Renal cortical epithelial cell (primary cell): ENCODE results near the gene TALDO1. TPM values are rescaled to one million over a fixed set of nuclear protein-coding genes. Genes with fewer than 3 reads are reported as not detected.
A peak's percentile ranks its signal among the peaks of the same experiment; 100 is the strongest.

Experiments
- DNase-seq: peaks from one replicate; pipeline ENCODE4 v3.0.0-alpha.2; 2011; ENCODE audit warnings: low read depth
- total RNA-seq: library from RNA; depleted of rRNA; stranded (reverse); fragments of >200 nt; gene quantifications from 2 replicates; pipeline ENCODE4 v1.2.3, GENCODE V29; 2014

The TALDO1 gene
- total RNA-seq, 1 donor from 2014 or later = 188 TPM

DNA sequence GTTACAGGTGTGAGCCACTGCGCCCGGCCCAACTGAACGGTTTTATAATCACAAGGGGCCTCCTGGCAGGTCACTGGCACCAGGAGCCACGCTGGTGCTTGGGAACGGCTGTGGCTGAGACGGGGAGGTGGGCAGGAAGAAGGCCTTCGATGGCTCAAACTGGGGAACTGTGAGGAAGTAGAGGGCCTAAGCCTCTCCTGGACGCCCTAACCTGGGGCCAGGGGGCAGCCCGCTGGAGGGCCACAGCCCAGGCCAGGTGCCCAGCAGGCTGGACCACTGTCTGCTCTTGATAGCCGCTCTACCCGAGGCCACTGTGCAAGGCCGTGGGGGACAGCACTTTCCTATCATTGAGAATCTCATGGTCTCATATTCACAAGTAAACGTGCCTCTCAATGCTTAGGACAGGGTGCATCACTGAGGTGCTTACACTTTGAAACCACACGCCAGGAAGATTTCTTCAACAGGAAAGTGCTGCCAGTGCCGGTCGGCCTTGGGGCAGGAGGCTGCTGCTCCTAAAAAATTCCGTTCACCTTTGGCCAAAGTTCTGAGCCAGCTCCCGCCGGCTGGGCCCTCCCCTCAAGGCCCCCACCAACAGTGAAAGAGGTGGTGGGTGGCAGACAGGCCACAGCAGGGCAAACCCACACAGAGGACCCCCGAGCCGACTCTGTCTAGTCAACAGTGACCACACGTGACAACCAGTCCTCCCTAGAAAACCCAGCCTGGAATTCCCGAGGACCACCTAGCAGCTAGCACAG is 22.8 kb downstream of the TALDO1 start:
- DNase-seq = no peak

DNA sequence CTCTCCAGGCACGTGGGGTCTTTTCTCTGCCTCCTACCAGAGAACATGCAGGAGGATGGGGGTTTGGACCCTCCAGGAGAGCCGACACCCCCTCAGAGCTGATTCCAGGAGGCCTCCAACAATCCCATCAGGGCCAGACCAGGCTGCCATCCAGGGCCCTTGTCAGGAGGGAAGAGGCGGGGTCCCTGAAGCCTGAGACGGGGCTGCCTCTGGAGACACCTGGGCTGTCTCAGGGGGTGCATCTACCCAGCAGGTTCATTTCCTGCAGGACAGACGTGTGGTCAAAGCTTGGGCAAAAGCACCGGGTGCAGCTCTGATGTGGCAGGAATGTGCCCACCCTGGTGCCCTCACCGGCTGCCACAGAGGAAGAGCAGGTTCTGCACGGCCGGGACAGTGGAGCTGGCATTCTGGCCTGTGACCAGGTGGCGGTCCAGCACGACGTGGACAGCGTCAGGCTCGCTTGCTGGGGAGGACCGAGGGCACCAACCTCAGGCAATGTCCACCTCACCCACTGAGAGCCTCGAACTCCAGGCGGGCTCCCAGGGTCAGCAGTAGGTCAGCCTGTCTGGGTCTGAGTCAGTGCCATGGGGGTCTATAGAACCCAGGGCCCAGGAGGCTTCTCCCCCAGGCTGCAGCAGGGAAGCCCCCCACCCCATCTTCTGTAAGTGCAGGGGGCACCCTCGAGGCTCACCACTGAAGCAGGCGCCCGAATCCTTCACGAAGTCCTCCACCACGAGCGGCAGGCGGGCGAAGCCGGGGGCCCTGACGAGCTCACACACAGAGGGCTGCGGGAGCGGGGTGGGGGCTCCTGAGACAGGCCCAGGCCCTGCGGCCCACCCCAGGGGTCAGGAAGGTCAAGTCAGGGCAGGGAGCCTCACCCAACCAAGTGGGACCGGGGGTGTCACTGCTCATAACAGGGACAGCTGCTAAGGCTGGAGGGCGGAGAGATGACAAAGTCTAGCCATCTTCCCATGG is 23.7 kb downstream of the TALDO1 start:
- no peak for DNase-seq

DNA sequence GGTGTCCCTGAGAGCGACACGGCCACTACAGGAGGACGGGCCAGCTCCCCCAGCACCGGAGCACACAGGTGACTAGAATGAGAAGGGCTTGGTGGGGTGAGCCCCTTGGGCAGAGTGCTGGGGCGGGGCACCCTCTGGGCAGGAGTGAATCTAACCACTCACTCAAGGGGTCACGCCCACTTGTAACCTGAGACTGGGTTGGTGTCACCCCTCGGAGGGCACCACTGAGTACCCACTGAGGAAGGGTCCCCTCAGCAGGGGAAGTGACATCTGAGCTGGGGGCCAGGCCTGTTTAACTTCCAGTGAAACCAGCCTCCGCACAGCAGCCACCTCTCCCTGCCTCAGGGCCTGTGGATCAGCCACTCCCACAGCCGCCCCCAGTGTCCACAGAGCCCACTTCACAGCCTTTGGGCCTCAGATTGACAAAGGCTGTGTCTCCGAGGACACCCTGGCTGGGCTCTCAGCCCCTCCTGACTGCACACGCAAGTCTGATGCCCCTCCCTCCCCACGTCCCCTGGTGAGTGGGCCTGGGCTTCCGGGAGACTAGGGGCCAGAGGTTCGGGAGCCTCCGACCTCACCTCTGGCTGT is 24.4 kb downstream of the TALDO1 start:
- no peak for DNase-seq

DNA sequence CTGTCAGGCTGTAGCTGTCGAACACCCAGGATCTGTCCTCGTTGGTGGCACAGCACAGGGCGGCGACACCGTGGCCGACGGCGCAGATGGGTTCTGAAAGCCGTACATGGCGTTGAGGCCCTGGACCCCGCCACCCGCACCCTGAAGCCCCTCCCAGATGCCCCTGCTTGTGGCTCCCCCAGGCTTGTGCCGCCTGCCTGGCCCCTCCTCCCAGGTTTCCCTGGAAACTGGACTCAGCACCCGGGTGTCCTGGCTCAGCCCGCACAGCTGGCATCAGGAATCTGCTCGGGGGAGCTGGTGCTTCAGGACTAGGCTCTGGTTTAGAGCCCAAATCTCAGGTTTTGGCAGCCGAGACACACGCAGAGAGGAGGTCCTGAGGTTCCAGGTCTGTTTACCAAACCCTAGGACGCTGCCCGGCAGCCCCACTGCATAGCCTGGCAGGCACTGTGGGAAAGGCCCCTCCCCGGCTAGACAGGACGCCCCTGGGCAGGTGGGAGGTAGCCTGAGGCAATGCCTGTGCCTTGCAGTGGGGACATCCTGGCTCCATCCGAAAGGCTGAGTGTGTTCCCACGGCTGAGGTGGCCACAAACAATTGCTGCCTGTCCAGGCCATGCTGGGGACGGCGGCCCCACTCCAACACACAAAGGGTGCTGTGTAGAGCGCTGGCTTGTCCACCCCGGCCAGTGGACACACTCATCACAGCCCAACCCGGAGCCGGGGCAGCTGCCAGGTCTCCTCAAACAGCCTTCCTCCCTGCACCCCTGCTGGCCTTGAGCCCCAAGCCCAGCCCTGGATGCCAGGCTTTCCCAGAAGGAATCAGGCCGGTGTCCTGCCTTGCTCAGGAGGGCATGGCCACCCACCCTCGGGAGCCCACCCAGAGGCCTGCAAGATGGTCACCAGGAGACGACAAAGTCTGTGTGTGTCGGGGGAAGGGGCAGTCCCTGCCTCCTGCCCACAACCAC is 25.4 kb downstream of the TALDO1 start:
- no peak for DNase-seq

DNA sequence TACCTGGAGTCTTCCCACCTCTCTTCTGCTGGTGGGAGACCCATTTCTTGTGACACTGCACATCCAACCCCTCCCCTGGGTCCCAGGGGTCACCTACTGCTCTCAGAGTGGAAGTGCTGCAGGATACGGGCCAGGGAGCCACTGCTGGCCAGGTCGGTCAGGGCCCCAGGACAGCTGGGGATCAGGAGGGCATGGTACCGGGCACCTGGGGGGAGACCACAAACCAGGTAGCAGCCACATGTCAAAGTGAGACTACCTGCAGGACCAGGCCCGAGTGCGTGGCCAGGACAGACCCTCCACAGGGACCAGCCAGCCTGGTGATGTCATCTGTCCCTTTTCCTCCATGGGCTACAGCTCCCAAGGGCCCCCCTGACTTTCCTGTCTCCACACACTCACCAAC is 26.2 kb downstream of the TALDO1 start:
- DNase-seq = no peak

- no peak for DNase-seq
Measured at GRCh38 chr11:773830-774229, 26.6 kb downstream of the TALDO1 start.

- peak; percentile 33 for DNase-seq
Measured at GRCh38 chr11:774873-775592, 27.8 kb downstream of the TALDO1 start.

DNA sequence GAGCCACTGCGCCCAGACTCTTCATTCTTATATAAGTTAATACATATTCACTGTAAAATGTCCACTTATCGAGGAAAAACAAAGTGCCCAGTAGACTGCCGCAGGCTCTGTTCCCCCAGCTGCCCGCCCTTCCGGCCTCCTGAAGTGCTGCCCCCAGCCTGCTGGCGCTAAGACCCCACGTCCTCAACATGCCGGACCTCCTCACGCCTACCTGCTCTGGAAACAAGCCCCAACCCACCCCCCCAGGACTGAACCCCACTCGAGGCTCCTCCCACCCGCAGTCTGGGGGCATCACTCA is 28.9 kb downstream of the TALDO1 start:
- no peak for DNase-seq

DNA sequence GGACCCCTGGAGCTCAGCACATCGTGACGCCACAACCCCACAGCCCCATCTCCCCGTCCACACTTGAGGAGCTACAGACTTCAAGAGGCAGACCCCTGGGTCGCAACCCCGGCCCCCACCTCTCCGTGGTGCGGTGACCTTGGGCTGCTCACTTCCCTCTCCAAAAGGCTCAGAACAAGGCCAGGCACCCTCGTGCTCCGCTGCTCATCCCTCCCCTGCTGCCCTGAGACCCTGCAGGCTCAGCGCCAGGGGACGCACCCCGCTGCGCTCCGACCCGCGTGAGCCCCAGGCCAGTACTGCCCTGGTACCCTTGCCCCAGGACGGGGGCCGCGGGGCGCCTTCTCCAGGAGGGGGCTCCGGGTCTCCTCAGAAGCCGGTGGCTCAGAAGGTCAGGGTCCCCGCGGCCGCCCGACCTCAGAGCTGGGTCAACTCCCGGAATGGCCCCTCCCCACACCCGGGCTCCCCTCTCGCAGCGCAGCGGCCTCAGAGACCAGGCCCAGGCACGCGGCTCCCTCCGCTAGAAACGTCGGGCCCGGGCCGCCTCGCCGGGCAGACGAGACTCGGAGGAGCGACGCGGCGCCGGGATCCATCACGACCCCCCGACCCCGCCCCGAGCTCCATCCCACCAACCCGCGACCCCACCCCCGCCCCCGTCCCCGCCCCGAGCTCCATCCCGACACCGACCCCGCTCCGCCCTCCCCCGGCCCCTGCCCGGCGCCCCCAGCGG is 29.5 kb downstream of the TALDO1 start:
- no peak for DNase-seq

DNA sequence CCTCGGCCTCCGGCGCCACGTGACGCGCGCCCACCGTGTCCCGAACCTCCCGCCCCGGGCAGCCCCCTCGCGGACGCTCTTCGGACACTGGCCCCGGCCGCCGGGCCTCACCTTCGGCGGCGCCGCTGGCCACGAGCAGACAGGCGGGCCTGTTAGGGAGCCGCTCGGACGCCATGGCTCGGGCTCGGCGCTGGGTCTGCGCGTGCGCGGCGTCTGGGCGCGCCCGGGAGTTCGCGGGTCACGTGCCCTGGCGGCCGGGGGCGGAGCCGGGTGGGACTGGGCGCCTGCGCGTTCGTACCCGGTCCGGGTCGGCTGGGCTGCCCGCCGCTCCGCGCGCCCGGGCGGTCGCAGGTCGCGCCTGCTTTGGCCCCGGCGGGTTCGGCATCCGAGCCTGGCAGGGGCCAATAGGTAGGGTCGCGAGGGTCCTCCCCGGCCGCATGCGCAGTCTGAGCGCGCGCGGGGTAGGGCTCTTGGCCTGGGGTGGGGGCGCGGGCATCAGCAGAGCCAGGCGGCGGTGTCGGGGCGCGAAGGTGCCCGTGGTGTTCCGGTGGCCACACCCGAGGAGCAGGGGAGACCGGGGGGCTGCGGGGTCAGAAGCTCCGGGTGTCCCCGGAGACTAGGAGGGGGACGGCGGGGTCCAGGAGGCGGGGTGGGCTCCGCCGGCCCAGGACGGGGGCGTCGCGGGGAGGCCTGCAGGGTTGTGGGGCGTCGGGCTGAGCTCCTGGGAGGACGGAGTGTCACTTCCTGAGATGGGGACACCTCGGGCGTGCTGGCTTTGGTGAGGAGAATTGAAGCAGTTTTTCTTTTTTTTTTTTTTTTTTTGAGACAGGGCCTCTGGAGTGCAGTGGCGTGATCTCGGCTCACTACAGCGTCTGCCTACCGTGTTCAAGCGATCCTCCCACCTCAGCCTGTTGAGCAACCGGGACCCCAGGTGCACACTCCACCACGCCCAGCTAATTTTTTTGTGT is 30.3 kb downstream of the TALDO1 start, which contains the start of gene GATD1:
GATD1 (minus strand) TSS at position 200 of the 968 bp plus-strand sequence; CDS start at position 175, 25 bp downstream.
- DNase-seq = peak; percentile 56

GRCh38 chr11:778976-779954 is 32.0 kb downstream of the TALDO1 start:
- DNase-seq = no peak

GRCh38 chr11:779955-780532 is 32.8 kb downstream of the TALDO1 start:
- DNase-seq = no peak

- no peak for DNase-seq
Measured at GRCh38 chr11:782264-783174, 35.3 kb downstream of the TALDO1 start.

- DNase-seq = peak; percentile 46
Measured at GRCh38 chr11:783581-784015, 36.3 kb downstream of the TALDO1 start.

DNA sequence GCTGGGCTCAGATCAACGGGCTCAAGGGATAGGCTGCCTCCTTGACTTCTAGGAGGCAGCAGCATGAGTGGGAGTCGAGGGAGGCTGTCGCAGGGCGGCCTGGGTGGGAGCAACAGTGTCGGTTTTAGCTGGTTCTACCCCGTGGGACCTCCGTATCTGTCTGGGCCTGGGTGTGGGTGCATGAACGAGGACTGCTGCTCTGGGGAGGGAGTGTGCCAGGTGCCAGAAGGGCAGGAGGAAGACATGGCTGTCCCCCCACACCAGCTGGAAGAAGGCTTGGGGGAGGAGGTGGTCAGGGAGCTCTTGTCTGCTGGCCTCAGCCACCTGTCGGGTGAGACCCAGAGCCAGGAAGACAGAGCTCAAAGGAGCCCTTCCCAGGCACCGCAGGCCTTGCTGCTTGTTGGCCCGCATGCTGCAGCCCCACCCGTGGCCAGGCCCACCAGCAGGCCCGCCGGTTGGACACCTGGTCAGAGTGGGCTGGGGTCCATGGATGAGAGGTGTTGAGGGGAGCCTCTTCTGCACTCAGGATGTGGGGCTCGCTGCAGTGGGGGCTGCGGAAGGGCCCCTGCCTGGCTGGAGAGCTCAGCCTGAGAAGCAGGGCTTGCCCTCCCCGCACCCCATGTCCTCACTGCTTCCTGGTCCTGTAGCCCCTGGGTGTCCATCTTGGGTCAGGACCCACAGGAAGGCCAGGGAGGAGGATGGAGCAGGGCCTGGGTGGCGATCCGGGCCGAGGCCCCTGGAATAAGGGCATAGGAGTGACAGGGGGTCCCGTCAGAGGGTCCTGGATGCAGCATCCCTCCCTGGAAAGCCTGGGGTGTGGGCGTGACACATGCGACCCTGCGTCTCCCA is 39.2 kb downstream of the TALDO1 start:
- DNase-seq = no peak
